Tibial nerve (tissue), 4 donors: ENCODE results near the gene SNN.

Experiments used
- EP300 ChIP-seq, 2 donors: sonication (generic); formaldehyde crosslinking; IDR thresholded peaks; one replicate each; pipeline ENCODE4 v1.6.1; 2017; ENCODE audit warnings: antibody characterized with exemption in 2 of 2, mild to moderate bottlenecking in 1 of 2
- POLR2A ChIP-seq, 2 donors: fragments of 450-650 bp; IDR thresholded peaks; one replicate each; pipeline ENCODE4 v1.6.1; 2017; ENCODE audit warnings: antibody characterized with exemption in 2 of 2, mild to moderate bottlenecking in 2 of 2, moderate library complexity in 2 of 2
- TF ChIP-seq, protein P1 (sequence below), 5 experiments: fragments of 200-600 bp in 3 of 5; fragments of 450-650 bp in 2 of 5; sonication (generic) in 3 of 5; IDR thresholded peaks; one replicate each; pipeline ENCODE4 v1.5.1; 2016 to 2019; ENCODE audit warnings: antibody characterized with exemption in 5 of 5, mild to moderate bottlenecking in 3 of 5, moderate library complexity in 2 of 5

DNA sequence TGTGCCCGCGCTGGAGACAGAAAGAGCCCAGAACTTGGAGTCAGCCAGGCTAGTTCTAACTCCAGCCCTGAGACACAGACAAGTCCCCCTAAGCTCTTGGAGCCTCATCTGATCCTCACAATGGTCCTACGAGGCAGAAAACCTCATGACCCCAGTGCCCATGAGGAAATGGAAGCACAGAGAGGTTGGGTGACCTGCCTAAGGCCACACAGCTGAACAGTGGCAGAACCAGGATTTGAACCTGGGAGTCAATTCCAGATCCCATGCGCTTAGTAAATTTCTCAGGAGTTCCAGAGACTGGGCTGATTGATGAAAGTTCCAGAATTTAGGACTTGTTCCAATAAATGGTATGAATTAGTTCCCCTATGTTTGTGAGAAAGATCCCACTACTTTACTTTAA, 42.5 kb upstream of the SNN start:
- TF ChIP-seq, protein P1, sequence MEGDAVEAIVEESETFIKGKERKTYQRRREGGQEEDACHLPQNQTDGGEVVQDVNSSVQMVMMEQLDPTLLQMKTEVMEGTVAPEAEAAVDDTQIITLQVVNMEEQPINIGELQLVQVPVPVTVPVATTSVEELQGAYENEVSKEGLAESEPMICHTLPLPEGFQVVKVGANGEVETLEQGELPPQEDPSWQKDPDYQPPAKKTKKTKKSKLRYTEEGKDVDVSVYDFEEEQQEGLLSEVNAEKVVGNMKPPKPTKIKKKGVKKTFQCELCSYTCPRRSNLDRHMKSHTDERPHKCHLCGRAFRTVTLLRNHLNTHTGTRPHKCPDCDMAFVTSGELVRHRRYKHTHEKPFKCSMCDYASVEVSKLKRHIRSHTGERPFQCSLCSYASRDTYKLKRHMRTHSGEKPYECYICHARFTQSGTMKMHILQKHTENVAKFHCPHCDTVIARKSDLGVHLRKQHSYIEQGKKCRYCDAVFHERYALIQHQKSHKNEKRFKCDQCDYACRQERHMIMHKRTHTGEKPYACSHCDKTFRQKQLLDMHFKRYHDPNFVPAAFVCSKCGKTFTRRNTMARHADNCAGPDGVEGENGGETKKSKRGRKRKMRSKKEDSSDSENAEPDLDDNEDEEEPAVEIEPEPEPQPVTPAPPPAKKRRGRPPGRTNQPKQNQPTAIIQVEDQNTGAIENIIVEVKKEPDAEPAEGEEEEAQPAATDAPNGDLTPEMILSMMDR (IDR thresholded peaks at IDR 0.05) = no peak
- no peak for TF ChIP-seq POLR2A (IDR thresholded peaks at IDR 0.05)
- no peak for TF ChIP-seq EP300 (IDR thresholded peaks at IDR 0.05)
